ENCODE data around the gene NEO1.

- TF ChIP-seq CTCF (IDR thresholded peaks at IDR 0.05) (no peak), POLR2AphosphoS5 (IDR thresholded peaks at IDR 0.05) (no peak), POLR2A (IDR thresholded peaks at IDR 0.05) (no peak)
Observed at GRCh38 chr15:73344056-73344455, 291.8 kb downstream of the NEO1 start.
